HepG2 (cell line): ENCODE measurements around the gene PSMB11. TPM values are rescaled to one million over a fixed set of nuclear protein-coding genes. Genes with fewer than 3 reads are reported as not detected.

Experiments
- CCDC6 ChIP-seq: sonication (generic); formaldehyde crosslinking; IDR thresholded peaks from 2 replicates; pipeline ENCODE4 v1.8.1; 2022; ENCODE audit warnings: mild to moderate bottlenecking, missing genetic modification reagents, moderate library complexity
- CHD4 ChIP-seq: fragments of 200-600 bp; sonication (generic); IDR thresholded peaks from 2 replicates; pipeline ENCODE4 v1.7.0; 2017; ENCODE audit warnings: mild to moderate bottlenecking, low read length, borderline replicate concordance
- CREB1 ChIP-seq, 2 experiments: fragments of 450-650 bp in 1 of 2; IDR thresholded peaks; 2 replicates each; pipeline ENCODE4 v1.6.1; 2016 to 2017; ENCODE audit warnings: control low read depth in 1 of 2, mild to moderate bottlenecking in 1 of 2, missing compliant biosample characterization in 1 of 2, missing genetic modification characterization in 1 of 2
- GLI4 ChIP-seq: sonication (generic); formaldehyde crosslinking; IDR thresholded peaks from 2 replicates; pipeline ENCODE4 v1.5.1; 2020; ENCODE audit warnings: missing genetic modification reagents, mild to moderate bottlenecking, moderate library complexity, borderline replicate concordance
- GPBP1L1 ChIP-seq: sonication (generic); formaldehyde crosslinking; IDR thresholded peaks from 2 replicates; pipeline ENCODE4 v1.5.0; 2020; ENCODE audit warnings: mild to moderate bottlenecking, missing genetic modification reagents
- HDAC2 ChIP-seq: sonication (generic); formaldehyde crosslinking; IDR thresholded peaks from 2 replicates; pipeline ENCODE4 v1.4.0; 2020; ENCODE audit warnings: missing genetic modification reagents
- KDM5B ChIP-seq: sonication (generic); formaldehyde crosslinking; IDR thresholded peaks from 2 replicates; pipeline ENCODE4 v1.4.0; 2020; ENCODE audit warnings: missing genetic modification reagents, mild to moderate bottlenecking, borderline replicate concordance
- MYC ChIP-seq: sonication (generic); formaldehyde crosslinking; IDR thresholded peaks from 2 replicates; pipeline ENCODE4 v1.9.0; 2021; ENCODE audit warnings: missing genetic modification reagents, borderline replicate concordance
- NFKBIZ ChIP-seq: IDR thresholded peaks from 2 replicates; pipeline ENCODE4 v1.6.1; 2018; ENCODE audit warnings: missing genetic modification reagents, missing compliant biosample characterization
- NR2F2 ChIP-seq: IDR thresholded peaks from 2 replicates; pipeline ENCODE4 v1.6.1; 2012; ENCODE audit warnings: low read depth, inconsistent platforms, borderline replicate concordance
- PHF20 ChIP-seq: sonication (generic); formaldehyde crosslinking; IDR thresholded peaks from 2 replicates; pipeline ENCODE4 v1.5.0; 2020; ENCODE audit warnings: mild to moderate bottlenecking, missing genetic modification reagents
- TBX2 ChIP-seq: sonication (generic); formaldehyde crosslinking; IDR thresholded peaks from 2 replicates; pipeline ENCODE4 v1.5.0; 2020; ENCODE audit warnings: missing genetic modification reagents, mild to moderate bottlenecking, borderline replicate concordance
- TFAP4 ChIP-seq: sonication (generic); IDR thresholded peaks from 2 replicates; pipeline ENCODE4 v1.6.1; 2016; ENCODE audit warnings: low read depth, borderline replicate concordance
- ZBTB33 ChIP-seq: sonication (generic); formaldehyde crosslinking; IDR thresholded peaks from 2 replicates; pipeline ENCODE4 v1.4.0; 2020; ENCODE audit warnings: missing genetic modification reagents
- ZC3H4 ChIP-seq: sonication (generic); formaldehyde crosslinking; IDR thresholded peaks from 2 replicates; pipeline ENCODE4 v1.4.0; 2020; ENCODE audit warnings: missing genetic modification reagents, borderline replicate concordance
- ZFAT ChIP-seq: sonication (generic); formaldehyde crosslinking; conservative IDR thresholded peaks from 2 replicates; pipeline ENCODE4 v1.8.1; 2023; ENCODE audit warnings: missing genetic modification reagents, inconsistent platforms
- ZFP37 ChIP-seq: sonication (generic); formaldehyde crosslinking; IDR thresholded peaks from 2 replicates; pipeline ENCODE4 v1.4.0; 2020; ENCODE audit warnings: missing genetic modification reagents, borderline replicate concordance
- ZNF292 ChIP-seq: sonication (generic); formaldehyde crosslinking; IDR thresholded peaks from 2 replicates; pipeline ENCODE4 v1.8.1; 2022; ENCODE audit warnings: mild to moderate bottlenecking, low read depth, missing genetic modification reagents, borderline replicate concordance
- ZNF557 ChIP-seq: sonication (generic); formaldehyde crosslinking; IDR thresholded peaks from 2 replicates; pipeline ENCODE4 v1.4.0; 2020; ENCODE audit warnings: missing genetic modification reagents
- polyA plus RNA-seq, 8 experiments: library from polyadenylated mRNA; depleted of rRNA in 3 of 8; stranded (reverse) in 7 of 8; unstranded in 1 of 8; fragments of >200 nt; fragmentation: Illumina TruSeq in 4 of 8; extraction: Trizol in 4 of 8; gene quantifications; 2 replicates each; pipeline versions ENCODE4 v1.2.1 to v1.2.3, GENCODE V29; 2011 to 2016; ENCODE audit warnings: low read depth in 4 of 8, missing spikeins in 1 of 8, mixed read lengths in 1 of 8; ENCODE audit not compliant: insufficient read depth in 1 of 8
- total RNA-seq, 5 experiments: library from RNA; depleted of rRNA; stranded (reverse); fragments of >200 nt; fragmentation: Illumina TruSeq; extraction: Trizol; gene quantifications; 2 replicates each; pipeline ENCODE4 v1.2.3, GENCODE V29; 2016; ENCODE audit warnings: low read depth in 1 of 5
- TF ChIP-seq, protein P1 (sequence below): sonication (generic); formaldehyde crosslinking; IDR thresholded peaks from 2 replicates; pipeline ENCODE4 v1.5.1; 2020; ENCODE audit warnings: missing genetic modification reagents, mild to moderate bottlenecking, borderline replicate concordance
- TF ChIP-seq, protein P2 (sequence below): sonication (generic); formaldehyde crosslinking; IDR thresholded peaks from 2 replicates; pipeline ENCODE4 v1.9.0; 2022; ENCODE audit warnings: missing genetic modification reagents, mild to moderate bottlenecking, borderline replicate concordance

PSMB11 gene
- total and polyA plus RNA-seq, 2 of the 13 experiments (the other 11 are each of a cell fraction or from before 2014, with no cell fraction given): not detected

- TF ChIP-seq TFAP4: 0 out of 2 replicates have a peak, but pooled peaks have one; percentile 6
- TF ChIP-seq KDM5B (CRISPR knock-in tag): peak; percentile 84
- no peak for TF ChIP-seq NFKBIZ (CRISPR knock-in tag)
- TF ChIP-seq, protein P1, sequence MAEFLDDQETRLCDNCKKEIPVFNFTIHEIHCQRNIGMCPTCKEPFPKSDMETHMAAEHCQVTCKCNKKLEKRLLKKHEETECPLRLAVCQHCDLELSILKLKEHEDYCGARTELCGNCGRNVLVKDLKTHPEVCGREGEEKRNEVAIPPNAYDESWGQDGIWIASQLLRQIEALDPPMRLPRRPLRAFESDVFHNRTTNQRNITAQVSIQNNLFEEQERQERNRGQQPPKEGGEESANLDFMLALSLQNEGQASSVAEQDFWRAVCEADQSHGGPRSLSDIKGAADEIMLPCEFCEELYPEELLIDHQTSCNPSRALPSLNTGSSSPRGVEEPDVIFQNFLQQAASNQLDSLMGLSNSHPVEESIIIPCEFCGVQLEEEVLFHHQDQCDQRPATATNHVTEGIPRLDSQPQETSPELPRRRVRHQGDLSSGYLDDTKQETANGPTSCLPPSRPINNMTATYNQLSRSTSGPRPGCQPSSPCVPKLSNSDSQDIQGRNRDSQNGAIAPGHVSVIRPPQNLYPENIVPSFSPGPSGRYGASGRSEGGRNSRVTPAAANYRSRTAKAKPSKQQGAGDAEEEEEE (CRISPR knock-in tag): no peak
- TF ChIP-seq, protein P2, sequence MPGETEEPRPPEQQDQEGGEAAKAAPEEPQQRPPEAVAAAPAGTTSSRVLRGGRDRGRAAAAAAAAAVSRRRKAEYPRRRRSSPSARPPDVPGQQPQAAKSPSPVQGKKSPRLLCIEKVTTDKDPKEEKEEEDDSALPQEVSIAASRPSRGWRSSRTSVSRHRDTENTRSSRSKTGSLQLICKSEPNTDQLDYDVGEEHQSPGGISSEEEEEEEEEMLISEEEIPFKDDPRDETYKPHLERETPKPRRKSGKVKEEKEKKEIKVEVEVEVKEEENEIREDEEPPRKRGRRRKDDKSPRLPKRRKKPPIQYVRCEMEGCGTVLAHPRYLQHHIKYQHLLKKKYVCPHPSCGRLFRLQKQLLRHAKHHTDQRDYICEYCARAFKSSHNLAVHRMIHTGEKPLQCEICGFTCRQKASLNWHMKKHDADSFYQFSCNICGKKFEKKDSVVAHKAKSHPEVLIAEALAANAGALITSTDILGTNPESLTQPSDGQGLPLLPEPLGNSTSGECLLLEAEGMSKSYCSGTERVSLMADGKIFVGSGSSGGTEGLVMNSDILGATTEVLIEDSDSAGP (CRISPR knock-in tag): no peak
- TF ChIP-seq ZNF557 (CRISPR knock-in tag): 0 out of 2 replicates have a peak, but pooled peaks have one; percentile 40
- peak; percentile 63; the same call in 1 of the 2 replicates for TF ChIP-seq MYC (CRISPR knock-in tag)
- no peak for TF ChIP-seq ZFAT (CRISPR knock-in tag)
- TF ChIP-seq CCDC6 (CRISPR knock-in tag): peak; percentile 75; the same call in 1 of the 2 replicates
- no peak for TF ChIP-seq CREB1 (IDR thresholded peaks at IDR 0.05)
- TF ChIP-seq CREB1 (CRISPR knock-in tag; IDR thresholded peaks at IDR 0.05): no peak
- peak; percentile 62; the same call in 1 of the 2 replicates for TF ChIP-seq TBX2
- TF ChIP-seq PHF20 (CRISPR knock-in tag): peak; percentile 46; the same call in 1 of the 2 replicates
- TF ChIP-seq NR2F2: no peak
- no peak for TF ChIP-seq ZBTB33
- TF ChIP-seq ZNF292: no peak
- TF ChIP-seq HDAC2 (CRISPR knock-in tag): peak; percentile 33; the same call in 1 of the 2 replicates
- no peak for TF ChIP-seq GPBP1L1 (CRISPR knock-in tag)
- TF ChIP-seq GLI4 (CRISPR knock-in tag): peak; percentile 28; the same call in 1 of the 2 replicates
- TF ChIP-seq CHD4: peak; percentile 98
- no peak for TF ChIP-seq ZFP37 (CRISPR knock-in tag)
- no peak for TF ChIP-seq ZC3H4
Observed at GRCh38 chr14:23009939-23010726, 31.9 kb upstream of the PSMB11 start, which contains the start of gene C14orf93 (continued).
